OCI-LY7 (cell line): ENCODE results near the gene COQ10A. TPM values are rescaled to one million over a fixed set of nuclear protein-coding genes. Genes with fewer than 3 reads are reported as not detected.

Experiments used
- BruUV-seq: library from RNA; stranded (reverse); fragments of 400-500 nt; replicated peaks from 2 replicates; lab custom pipeline; 2021; lab: Mats Ljungman, UMichigan
- CTCF ChIA-PET: fragments of 300-600 bp; sonication (Branson Sonifier 250); formaldehyde crosslinking; loops from one replicate; lab custom pipeline; 2022; ENCODE audit warnings: antibody characterized with exemption; ENCODE audit not compliant: unreplicated experiment; lab: Charles Lee
- POLR2A ChIA-PET: fragments of 300-600 bp; sonication (Branson Sonifier 250); formaldehyde crosslinking; loops from one replicate; lab custom pipeline; 2022; ENCODE audit warnings: antibody characterized with exemption; lab: Charles Lee
- DNase-seq: peaks from one replicate; pipeline ENCODE4 v3.0.0-alpha.2; 2015; ENCODE audit warnings: low spot score
- H2AFZ ChIP-seq: fragments of 200-600 bp; sonication (generic), shearing (Covaris generic); 2 replicates; pipeline ENCODE4 v1.6.1; 2014; ENCODE audit warnings: mild to moderate bottlenecking, antibody characterized with exemption, low read length, moderate library complexity
- H3K27ac ChIP-seq: fragments of 200-600 bp; sonication (generic); 2 replicates; pipeline ENCODE4 v1.5.1; 2014; ENCODE audit warnings: mixed run types, low read depth, mild to moderate bottlenecking, moderate library complexity, low read length, inconsistent platforms; ENCODE audit not compliant: poor library complexity, severe bottlenecking
- H3K36me3 ChIP-seq: fragments of 200-600 bp; sonication (generic); 2 replicates; pipeline ENCODE4 v1.6.1; 2014; ENCODE audit warnings: mild to moderate bottlenecking, antibody characterized with exemption, low read length, moderate library complexity, mixed read lengths; ENCODE audit not compliant: insufficient read depth
- H3K4me1 ChIP-seq: fragments of 200-600 bp; sonication (generic); 2 replicates; pipeline ENCODE4 v1.5.1; 2014; ENCODE audit warnings: mild to moderate bottlenecking, low read length; ENCODE audit not compliant: insufficient read depth, poor library complexity, severe bottlenecking
- H3K4me2 ChIP-seq: fragments of 200-600 bp; sonication (generic); 2 replicates; pipeline ENCODE4 v1.6.1; 2014; ENCODE audit warnings: mild to moderate bottlenecking, low read length
- H3K4me3 ChIP-seq: fragments of 200-600 bp; sonication (generic); 2 replicates; pipeline ENCODE4 v1.5.1; 2014; ENCODE audit warnings: mild to moderate bottlenecking, low read depth, low read length; ENCODE audit not compliant: poor library complexity, severe bottlenecking
- H3K79me2 ChIP-seq: fragments of 200-600 bp; sonication (generic); 2 replicates; pipeline ENCODE4 v1.6.1; 2016; ENCODE audit warnings: low read depth, mild to moderate bottlenecking, low read length, moderate library complexity, mixed read lengths; ENCODE audit not compliant: insufficient read depth
- H3K9me2 ChIP-seq: fragments of 200-600 bp; sonication (generic); 2 replicates; pipeline ENCODE4 v1.6.1; 2016; ENCODE audit warnings: mild to moderate bottlenecking, low read length, mixed read lengths; ENCODE audit not compliant: insufficient read depth
- H3K9me3 ChIP-seq: fragments of 200-600 bp; sonication (generic); 2 replicates; pipeline ENCODE4 v1.6.1; 2014; ENCODE audit warnings: mild to moderate bottlenecking, mixed run types, low read length, mixed read lengths
- H4K20me1 ChIP-seq: fragments of 200-600 bp; sonication (generic); 2 replicates; pipeline ENCODE4 v1.6.1; 2014; ENCODE audit warnings: mild to moderate bottlenecking, antibody characterized with exemption, low read length, moderate library complexity, mixed read lengths; ENCODE audit not compliant: insufficient read depth
- CTCF ChIP-seq: fragments of 200-600 bp; sonication (generic); conservative IDR thresholded peaks from 2 replicates; pipeline ENCODE4 v1.5.1; 2014; ENCODE audit warnings: mild to moderate bottlenecking, antibody characterized with exemption, low read length, moderate library complexity, mixed read lengths
- EZH2phosphoT487 ChIP-seq: fragments of 200-600 bp; sonication (generic); IDR thresholded peaks from 2 replicates; pipeline ENCODE4 v1.6.1; 2018; ENCODE audit warnings: low read depth, borderline replicate concordance, mild to moderate bottlenecking, mixed run types, antibody characterized with exemption, low read length, moderate library complexity, mixed read lengths
- intact Hi-C: fragments of 100-400 bp; cut with micrococcal nuclease; formaldehyde crosslinking; loops from one replicate; pipeline ENCODE4 v1.10.0; 2022; ENCODE audit not compliant: unreplicated experiment
- total RNA-seq, 2 experiments: library from RNA; depleted of rRNA in 1 of 2; stranded (reverse); fragments of >200 nt in 1 of 2; shearing (Covaris generic) in 1 of 2; gene quantifications; 2 replicates each; pipeline ENCODE4 v1.2.3, GENCODE V29; 2014 to 2022

The COQ10A gene
- total RNA-seq, 2 experiments from 2014 or later = 20.6 to 22.1 TPM

- intact Hi-C loops = no loop called here
- no peak overlapping the region for H3K4me2 ChIP-seq
- BruUV-seq = no TSS peak
Measured at GRCh38 chr12:56242986-56243385, 23.8 kb upstream of the COQ10A start.

GRCh38 chr12:56243731-56244181 is 23.0 kb upstream of the COQ10A start:
- intact Hi-C loops = no loop called here
- Histone ChIP-seq H3K4me2 (no peak overlapping the region), H3K79me2 (no peaks in the 10 kb centered on the region), H2AFZ (no peak overlapping the region), H3K27ac (no peak overlapping the region), H3K4me1 (peaks cover 5% of the 10 kb centered on the region), H4K20me1 (no peaks in the 10 kb centered on the region), H3K9me3 (no peaks in the 10 kb centered on the region), H3K36me3 (peaks cover 87% of the 10 kb centered on the region), H3K9me2 (no peaks in the 10 kb centered on the region), H3K4me3 (no peak overlapping the region)
- POLR2A ChIA-PET = no interaction called here
- no peak for DNase-seq
- CTCF ChIA-PET = no interaction called here
- BruUV-seq = no TSS peak
- TF ChIP-seq CTCF = no peak
- no peak for TF ChIP-seq EZH2phosphoT487

More at GRCh38 chr12:56242986-56243385, 23.8 kb upstream of the COQ10A start:
- Histone ChIP-seq H3K4me1 (peaks cover 5% of the 10 kb centered on the region), H3K9me2 (no peaks in the 10 kb centered on the region), H3K79me2 (no peaks in the 10 kb centered on the region), H2AFZ (no peak overlapping the region), H3K36me3 (peaks cover 79% of the 10 kb centered on the region), H3K27ac (no peak overlapping the region), H3K9me3 (no peaks in the 10 kb centered on the region), H3K4me3 (no peak overlapping the region), H4K20me1 (no peaks in the 10 kb centered on the region)
- TF ChIP-seq EZH2phosphoT487 = no peak
- no peak for TF ChIP-seq CTCF
- DNase-seq = no peak
- ChIA-PET CTCF (no interaction called here), POLR2A (interaction anchor here (1.3 kb wide), 1 partner anchor 35 kb away, joined by 3 read pairs; no protein-coding TSS in a partner anchor)

- peaks cover 88% of the 10 kb centered on the region for H3K36me3 ChIP-seq
- intact Hi-C loops = no loop called here
- H3K79me2 ChIP-seq = no peaks in the 10 kb centered on the region
- H3K4me3 ChIP-seq = no peak overlapping the region
- CTCF ChIA-PET = no interaction called here
- TF ChIP-seq CTCF (no peak), EZH2phosphoT487 (no peak)
- H3K27ac ChIP-seq = no peak overlapping the region
- BruUV-seq = no TSS peak
- POLR2A ChIA-PET = no interaction called here
- no peaks in the 10 kb centered on the region for H3K9me3 ChIP-seq
- DNase-seq = no peak
- no peak overlapping the region for H3K4me2 ChIP-seq
- no peak overlapping the region for H2AFZ ChIP-seq
- H4K20me1 ChIP-seq = no peaks in the 10 kb centered on the region
- H3K9me2 ChIP-seq = no peaks in the 10 kb centered on the region
- H3K4me1 ChIP-seq = peaks cover 5% of the 10 kb centered on the region
Measured at GRCh38 chr12:56244494-56244893, 22.2 kb upstream of the COQ10A start.
